Measurements from ENCODE around the gene LRMDA. TPM values are rescaled to one million over a fixed set of nuclear protein-coding genes. Genes with fewer than 3 reads are reported as not detected.

The LRMDA gene
- polyA plus RNA-seq, 1 donor (not counting 4 experiments of a cell fraction or from before 2014, with no cell fraction given) = not detected

DNA sequence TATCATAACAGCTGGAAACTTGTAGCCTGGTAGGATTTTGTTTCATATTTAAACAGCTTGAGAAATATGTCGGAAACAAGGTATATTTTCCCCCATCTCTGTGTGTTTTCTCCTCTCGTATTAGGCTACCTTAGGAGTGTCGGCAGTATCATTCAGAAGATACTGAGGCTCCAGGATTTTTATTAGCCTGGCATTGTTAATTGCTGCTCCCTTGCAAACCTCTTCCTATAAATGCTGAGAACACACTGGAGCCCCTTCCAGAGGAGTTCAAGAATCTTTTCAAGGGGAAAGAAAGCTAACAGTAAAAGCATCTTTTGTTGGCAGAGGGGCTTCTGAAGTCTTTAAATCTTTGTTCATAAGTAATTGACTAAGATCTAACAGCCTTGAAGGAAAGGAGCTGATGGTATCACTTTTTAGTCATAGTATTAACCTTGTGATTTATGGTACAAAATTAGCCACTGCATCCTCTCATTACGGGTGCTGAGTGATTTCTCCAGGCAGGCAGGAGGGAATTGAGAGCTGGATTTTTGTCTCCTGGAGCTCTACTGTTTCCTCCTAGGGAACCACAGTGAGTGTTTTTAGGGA lies 998.7 kb downstream of the LRMDA start:
- H3K36me3 ChIP-seq (ENCODE audit: control insufficient read depth in 2 of 2, extremely low read depth in 1 of 2, insufficient read depth in 2 of 2, low read length in 2 of 2) = no peaks in the 10 kb centered on the region
- no peaks in the 10 kb centered on the region for H3K9me3 ChIP-seq (ENCODE audit: control insufficient read depth, low read depth, low read length)
- H3K9me1 ChIP-seq (ENCODE audit: control insufficient read depth, extremely low read depth, insufficient read depth, low read length) = no peaks in the 10 kb centered on the region
- dilution Hi-C loops (cut with MboI; ENCODE audit: extremely low pct_ligation_motif_present, low sequenced_read_pairs) = no loop called here
- no peak overlapping the region for H3K4me3 ChIP-seq (ENCODE audit: control insufficient read depth in 2 of 3, extremely low read depth in 1 of 3, insufficient read depth in 2 of 3, low read depth in 1 of 3, low read length in 3 of 3)
- H3K79me2 ChIP-seq (ENCODE audit: control insufficient read depth, insufficient read depth, low read length) = no peaks in the 10 kb centered on the region
- H3K4me2 ChIP-seq (ENCODE audit: control insufficient read depth, extremely low read depth, insufficient read depth, low read depth, low read length) = no peak overlapping the region
- H3K27me3 ChIP-seq (ENCODE audit: control insufficient read depth, extremely low read depth, insufficient read depth, low read length) = no peaks in the 10 kb centered on the region
- no peak for DNase-seq (ENCODE audit: low read depth, low spot score)
- TF ChIP-seq, protein P1, sequence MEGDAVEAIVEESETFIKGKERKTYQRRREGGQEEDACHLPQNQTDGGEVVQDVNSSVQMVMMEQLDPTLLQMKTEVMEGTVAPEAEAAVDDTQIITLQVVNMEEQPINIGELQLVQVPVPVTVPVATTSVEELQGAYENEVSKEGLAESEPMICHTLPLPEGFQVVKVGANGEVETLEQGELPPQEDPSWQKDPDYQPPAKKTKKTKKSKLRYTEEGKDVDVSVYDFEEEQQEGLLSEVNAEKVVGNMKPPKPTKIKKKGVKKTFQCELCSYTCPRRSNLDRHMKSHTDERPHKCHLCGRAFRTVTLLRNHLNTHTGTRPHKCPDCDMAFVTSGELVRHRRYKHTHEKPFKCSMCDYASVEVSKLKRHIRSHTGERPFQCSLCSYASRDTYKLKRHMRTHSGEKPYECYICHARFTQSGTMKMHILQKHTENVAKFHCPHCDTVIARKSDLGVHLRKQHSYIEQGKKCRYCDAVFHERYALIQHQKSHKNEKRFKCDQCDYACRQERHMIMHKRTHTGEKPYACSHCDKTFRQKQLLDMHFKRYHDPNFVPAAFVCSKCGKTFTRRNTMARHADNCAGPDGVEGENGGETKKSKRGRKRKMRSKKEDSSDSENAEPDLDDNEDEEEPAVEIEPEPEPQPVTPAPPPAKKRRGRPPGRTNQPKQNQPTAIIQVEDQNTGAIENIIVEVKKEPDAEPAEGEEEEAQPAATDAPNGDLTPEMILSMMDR (optimal IDR thresholded peaks at IDR 0.05 in 1 of 3, IDR thresholded peaks at IDR 0.05 in 1 of 3, conservative IDR thresholded peaks at IDR 0.05 in 1 of 3; ENCODE audit: extremely low read depth in 1 of 3, insufficient read depth in 2 of 3, low read length in 3 of 3) = no peak
- no peak for TF ChIP-seq EZH2 (IDR thresholded peaks at IDR 0.05; ENCODE audit: low read length)
- no peaks in the 10 kb centered on the region for H4K20me1 ChIP-seq (ENCODE audit: control insufficient read depth, extremely low read depth, insufficient read depth, low read length)
- no peak for FAIRE-seq
- H2AFZ ChIP-seq (ENCODE audit: control insufficient read depth, low read length) = no peak overlapping the region
- H3K4me1 ChIP-seq (ENCODE audit: control insufficient read depth, extremely low read depth, insufficient read depth, low read length) = peaks cover 23% of the 10 kb centered on the region
- no peak overlapping the region for H3K27ac ChIP-seq (ENCODE audit: control insufficient read depth, insufficient read depth, low read length)
- no peak overlapping the region for H3K9ac ChIP-seq (ENCODE audit: control insufficient read depth, extremely low read depth, insufficient read depth, low read length)

DNA sequence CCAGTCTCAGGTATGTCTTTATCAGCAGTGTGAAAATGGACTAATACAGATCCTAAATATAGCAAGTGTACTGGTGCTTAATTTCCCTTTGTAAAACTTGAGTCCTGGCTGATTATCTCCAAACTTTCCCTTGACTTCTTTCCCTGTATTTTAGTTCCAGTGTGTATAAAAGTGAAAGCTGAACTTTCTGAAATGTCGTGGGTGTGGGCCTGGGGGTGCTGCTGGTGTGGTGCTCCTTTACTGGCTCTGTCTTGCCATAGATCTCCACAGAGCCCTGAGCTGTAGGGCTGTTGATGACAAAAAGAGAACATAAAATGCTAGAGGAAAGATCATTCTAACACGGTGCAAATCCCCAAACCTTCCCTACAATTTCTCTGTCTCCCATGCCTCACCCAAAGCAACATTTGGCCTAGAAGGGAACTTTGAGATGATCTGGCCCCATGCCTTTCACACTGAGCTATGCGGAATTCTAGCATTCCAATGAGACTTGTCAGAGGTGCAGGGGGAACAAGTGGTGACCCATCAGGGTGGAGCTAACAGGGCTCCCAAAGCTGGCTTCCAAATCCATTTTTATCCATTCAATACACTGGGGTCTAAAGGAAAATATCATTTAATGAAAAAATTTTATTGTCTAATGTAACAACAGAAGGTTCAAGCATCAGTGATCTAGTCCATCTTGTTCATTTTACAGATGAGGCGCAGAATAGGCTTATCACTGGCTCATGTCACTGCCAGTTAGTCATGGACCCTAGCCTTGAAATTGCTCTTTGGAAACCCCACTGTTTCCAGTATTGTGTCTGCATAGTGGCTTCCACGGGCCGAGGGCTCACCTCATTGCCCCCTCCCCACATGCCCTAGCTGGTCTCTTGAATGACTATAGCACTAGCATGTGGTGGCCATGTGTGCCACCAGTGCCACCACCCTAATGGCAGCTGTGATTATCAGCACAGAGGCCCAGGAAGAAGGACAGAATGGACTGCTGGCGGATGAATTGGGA lies 1000.9 kb downstream of the LRMDA start:
- no peaks in the 10 kb centered on the region for H3K9me1 ChIP-seq (ENCODE audit: control insufficient read depth, extremely low read depth, insufficient read depth, low read length)
- H3K4me3 ChIP-seq (ENCODE audit: control insufficient read depth in 2 of 3, extremely low read depth in 1 of 3, insufficient read depth in 2 of 3, low read depth in 1 of 3, low read length in 3 of 3) = no peak overlapping the region
- no peak overlapping the region for H3K9ac ChIP-seq (ENCODE audit: control insufficient read depth, extremely low read depth, insufficient read depth, low read length)
- H3K36me3 ChIP-seq (ENCODE audit: control insufficient read depth in 2 of 2, extremely low read depth in 1 of 2, insufficient read depth in 2 of 2, low read length in 2 of 2) = no peaks in the 10 kb centered on the region
- TF ChIP-seq EZH2 (IDR thresholded peaks at IDR 0.05; ENCODE audit: low read length) = no peak
- TF ChIP-seq, protein P1 (optimal IDR thresholded peaks at IDR 0.05 in 1 of 3, IDR thresholded peaks at IDR 0.05 in 1 of 3, conservative IDR thresholded peaks at IDR 0.05 in 1 of 3; ENCODE audit: extremely low read depth in 1 of 3, insufficient read depth in 2 of 3, low read length in 3 of 3) = no peak
- peak overlapping the region; percentile 65 for H3K4me2 ChIP-seq (ENCODE audit: control insufficient read depth, extremely low read depth, insufficient read depth, low read depth, low read length)
- peak overlapping the region; percentile 50 for H2AFZ ChIP-seq (ENCODE audit: control insufficient read depth, low read length)
- dilution Hi-C loops (cut with MboI; ENCODE audit: extremely low pct_ligation_motif_present, low sequenced_read_pairs) = no loop called here
- no peaks in the 10 kb centered on the region for H3K9me3 ChIP-seq (ENCODE audit: control insufficient read depth, low read depth, low read length)
- peaks cover 23% of the 10 kb centered on the region for H3K4me1 ChIP-seq (ENCODE audit: control insufficient read depth, extremely low read depth, insufficient read depth, low read length)
- peak; percentile 95 for FAIRE-seq
- H4K20me1 ChIP-seq (ENCODE audit: control insufficient read depth, extremely low read depth, insufficient read depth, low read length) = no peaks in the 10 kb centered on the region
- no peak for DNase-seq (ENCODE audit: low read depth, low spot score)
- peak overlapping the region; percentile 10 for H3K27ac ChIP-seq (ENCODE audit: control insufficient read depth, insufficient read depth, low read length)
- H3K27me3 ChIP-seq (ENCODE audit: control insufficient read depth, extremely low read depth, insufficient read depth, low read length) = no peaks in the 10 kb centered on the region
- no peaks in the 10 kb centered on the region for H3K79me2 ChIP-seq (ENCODE audit: control insufficient read depth, insufficient read depth, low read length)

Data from keratinocyte (primary cell).